SK-N-MC (cell line): ENCODE results near the gene CELF2.

Experiments used
- DNase-seq: peaks from one replicate; pipeline ENCODE4 v3.0.0-alpha.2; 2011; ENCODE audit warnings: low read depth, low spot score
- H3K27ac ChIP-seq: fragments of 200-600 bp; sonication (generic); 2 replicates; pipeline ENCODE4 v1.5.1; 2016; ENCODE audit warnings: mixed run types
- H3K36me3 ChIP-seq: fragments of 200-600 bp; sonication (generic); 2 replicates; pipeline ENCODE4 v1.6.1; 2017; ENCODE audit warnings: antibody characterized with exemption, low read length, mixed read lengths; ENCODE audit not compliant: insufficient read depth
- H3K4me3 ChIP-seq: fragments of 200-600 bp; sonication (generic); 2 replicates; pipeline ENCODE4 v1.5.1; 2016
- H3K9ac ChIP-seq: fragments of 200-600 bp; sonication (generic); 2 replicates; pipeline ENCODE4 v1.8.0; 2017; ENCODE audit warnings: mixed run types, mixed read lengths; ENCODE audit not compliant: insufficient read length
- H3K9me3 ChIP-seq: fragments of 200-600 bp; sonication (generic); 2 replicates; pipeline ENCODE4 v1.6.1; 2017; ENCODE audit warnings: low read depth, mild to moderate bottlenecking, antibody characterized with exemption, low read length, moderate library complexity, mixed read lengths
- EZH2 ChIP-seq: fragments of 200-600 bp; sonication (generic); IDR thresholded peaks from one replicate; pipeline ENCODE4 v1.6.1; 2017; ENCODE audit warnings: antibody characterized with exemption
- FOXP2 ChIP-seq: optimal IDR thresholded peaks from 2 replicates; pipeline ENCODE3; 2011; ENCODE audit warnings: mild to moderate bottlenecking, moderate library complexity; ENCODE audit not compliant: insufficient read depth; ENCODE audit errors: extremely low read length, control extremely low read depth
- POLR2AphosphoS5 ChIP-seq: IDR thresholded peaks from 2 replicates; pipeline ENCODE4 v1.6.1; 2012; ENCODE audit warnings: mild to moderate bottlenecking, low read depth, low read length, borderline replicate concordance

CELF2 gene

GRCh38 chr10:11007476-11008020 is 10.1 kb upstream of the CELF2 start:
- Histone ChIP-seq H3K9ac (no peak overlapping the region), H3K36me3 (no peaks in the 10 kb centered on the region), H3K27ac (no peak overlapping the region), H3K9me3 (no peaks in the 10 kb centered on the region), H3K4me3 (no peak overlapping the region)
- DNase-seq, result no peak
- TF ChIP-seq POLR2AphosphoS5 (no peak), FOXP2 (no peak), EZH2 (no peak)

DNA sequence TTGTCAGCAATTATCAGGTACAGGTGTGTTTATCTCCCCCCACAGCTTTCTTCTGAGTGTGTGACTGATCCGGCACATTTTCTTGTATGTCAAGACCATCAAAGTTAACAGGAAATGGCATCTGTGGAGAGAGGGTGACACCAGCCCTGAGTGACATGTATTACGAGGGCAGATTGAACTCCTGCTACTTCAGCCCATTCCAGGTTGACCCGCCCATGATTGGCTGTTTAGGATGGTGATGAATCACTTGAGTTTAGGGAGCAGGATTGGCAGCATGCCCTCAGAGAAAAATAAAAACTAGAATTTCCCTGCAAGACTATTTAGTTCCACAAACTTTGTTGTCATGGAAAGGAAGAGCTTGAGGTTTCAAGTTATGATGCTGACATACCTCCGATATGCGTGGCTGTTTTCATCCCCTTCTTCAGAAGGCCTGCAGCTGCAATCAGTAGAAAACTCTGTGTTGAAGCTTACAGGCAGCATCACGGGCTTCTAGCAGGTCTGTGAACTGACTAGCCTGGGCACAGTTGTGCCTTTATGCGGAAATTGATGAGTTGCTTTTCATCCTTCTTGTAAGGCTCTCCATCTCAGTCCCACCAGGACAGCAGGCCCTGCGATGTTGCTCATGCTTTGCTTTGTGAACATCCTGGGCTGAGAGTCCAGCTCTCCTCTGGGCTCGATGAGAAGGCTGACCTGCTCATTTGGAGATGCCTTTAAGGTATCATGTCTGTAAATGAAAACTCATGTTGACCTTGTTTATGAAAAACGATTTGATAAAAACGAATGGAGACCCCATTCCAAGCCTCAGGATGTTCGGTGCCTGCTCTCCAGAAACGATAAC is 8.0 kb upstream of the CELF2 start:
- no peaks in the 10 kb centered on the region for H3K9me3 ChIP-seq
- TF ChIP-seq POLR2AphosphoS5 (no peak), EZH2 (no peak)
- H3K9ac ChIP-seq, result no peak overlapping the region
- DNase-seq, result no peak
- H3K27ac ChIP-seq, result no peak overlapping the region
- H3K4me3 ChIP-seq, result no peak overlapping the region
- H3K36me3 ChIP-seq, result no peaks in the 10 kb centered on the region

- DNase-seq, result no peak
- TF ChIP-seq EZH2 (no peak), POLR2AphosphoS5 (no peak), FOXP2 (no peak)
- no peak overlapping the region for H3K27ac ChIP-seq
Measured at GRCh38 chr10:11010582-11010981, 7.1 kb upstream of the CELF2 start.

GRCh38 chr10:11011436-11011835 is 6.2 kb upstream of the CELF2 start:
- no peak overlapping the region for H3K9ac ChIP-seq
- H3K4me3 ChIP-seq, result no peak overlapping the region
- H3K27ac ChIP-seq, result no peak overlapping the region
- H3K36me3 ChIP-seq, result no peaks in the 10 kb centered on the region
- DNase-seq, result no peak
- TF ChIP-seq POLR2AphosphoS5 (no peak), FOXP2 (no peak), EZH2 (no peak)
- H3K9me3 ChIP-seq, result no peaks in the 10 kb centered on the region

More at GRCh38 chr10:11010582-11010981, 7.1 kb upstream of the CELF2 start:
- no peak overlapping the region for H3K4me3 ChIP-seq
- H3K9ac ChIP-seq, result no peak overlapping the region
- no peaks in the 10 kb centered on the region for H3K36me3 ChIP-seq
- no peaks in the 10 kb centered on the region for H3K9me3 ChIP-seq

GRCh38 chr10:11011984-11012383 is 5.7 kb upstream of the CELF2 start:
- Histone ChIP-seq H3K9ac (no peak overlapping the region), H3K27ac (no peak overlapping the region), H3K36me3 (no peaks in the 10 kb centered on the region), H3K4me3 (no peak overlapping the region), H3K9me3 (no peaks in the 10 kb centered on the region)
- no peak for TF ChIP-seq FOXP2
- no peak for TF ChIP-seq EZH2
- no peak for TF ChIP-seq POLR2AphosphoS5
- no peak for DNase-seq

DNA sequence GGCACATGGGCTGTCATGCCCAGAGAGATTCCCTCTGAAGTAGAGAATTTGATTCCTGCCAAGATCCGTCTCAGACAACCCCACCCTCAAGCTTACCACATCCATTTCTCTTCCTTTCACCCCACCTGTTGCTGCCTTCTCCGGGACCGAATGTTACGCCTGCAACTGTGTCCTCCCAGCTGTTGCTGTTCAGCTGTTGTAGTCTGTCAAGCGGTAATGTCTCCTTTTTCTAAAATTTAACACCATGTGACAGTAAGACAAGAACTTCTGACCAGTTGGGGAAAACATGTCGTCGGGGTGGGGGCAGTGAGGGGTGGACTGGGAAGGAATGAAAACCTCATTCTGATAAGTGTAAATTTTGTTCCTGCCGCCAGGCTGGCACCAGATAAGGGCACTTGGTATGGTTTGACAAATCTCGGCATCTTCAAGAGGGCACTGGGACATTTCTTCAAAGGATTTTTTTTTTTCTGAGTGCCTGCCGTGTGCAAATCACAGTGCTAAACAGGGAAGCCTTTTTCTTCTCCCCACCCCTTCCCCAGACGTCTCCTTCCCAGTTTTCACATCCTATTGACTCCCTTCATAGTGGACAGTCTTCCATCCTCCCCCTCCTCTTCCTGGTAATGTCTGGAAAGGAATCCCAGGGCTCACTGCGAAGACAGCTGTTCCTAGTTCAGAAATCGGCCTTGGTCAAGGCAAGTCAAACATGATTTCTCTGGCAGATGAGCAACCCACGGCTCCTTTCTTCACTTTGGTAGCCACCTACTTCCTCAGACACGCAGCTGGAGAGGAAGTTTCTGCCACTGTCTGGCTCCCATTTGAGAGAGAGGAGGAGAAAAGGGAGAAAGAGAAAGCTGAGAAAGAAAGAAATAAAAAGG is 5.0 kb upstream of the CELF2 start:
- Histone ChIP-seq H3K9ac (no peak overlapping the region), H3K4me3 (no peak overlapping the region), H3K9me3 (no peaks in the 10 kb centered on the region), H3K36me3 (no peaks in the 10 kb centered on the region), H3K27ac (no peak overlapping the region)
- no peak for DNase-seq
- TF ChIP-seq EZH2, result no peak
- no peak for TF ChIP-seq FOXP2
- TF ChIP-seq POLR2AphosphoS5, result no peak

- no peak for DNase-seq
- TF ChIP-seq FOXP2, result no peak
- TF ChIP-seq EZH2, result no peak
- no peak for TF ChIP-seq POLR2AphosphoS5
- no peaks in the 10 kb centered on the region for H3K36me3 ChIP-seq
- no peak overlapping the region for H3K27ac ChIP-seq
- H3K9me3 ChIP-seq, result no peaks in the 10 kb centered on the region
- no peak overlapping the region for H3K9ac ChIP-seq
- H3K4me3 ChIP-seq, result no peak overlapping the region
Measured at GRCh38 chr10:11013836-11014235, 3.8 kb upstream of the CELF2 start.

- TF ChIP-seq FOXP2, result no peak
- H3K9me3 ChIP-seq, result no peaks in the 10 kb centered on the region
- no peak overlapping the region for H3K27ac ChIP-seq
- DNase-seq, result no peak
- no peaks in the 10 kb centered on the region for H3K36me3 ChIP-seq
- no peak overlapping the region for H3K4me3 ChIP-seq
- H3K9ac ChIP-seq, result no peak overlapping the region
Measured at GRCh38 chr10:11014671-11015445, 2.8 kb upstream of the CELF2 start.
